Skeletal muscle cell (primary cell): ENCODE data around the gene TACC2.
A peak's percentile ranks its signal among the peaks of the same experiment; 100 is the strongest.

ENCODE experiments used
- DNase-seq: peaks from one replicate; pipeline ENCODE4 v3.0.0-alpha.2; 2010; ENCODE audit warnings: low read depth
- H3K4me3 ChIP-seq: 2 replicates; pipeline ENCODE4 v1.5.1; 2011; ENCODE audit warnings: low read depth, mild to moderate bottlenecking, control low read depth, low read length, moderate library complexity

The TACC2 gene

GRCh38 chr10:122154545-122155366, 165.8 kb downstream of the TACC2 start:
- peak overlapping the region; percentile 20 for H3K4me3 ChIP-seq
- DNase-seq = peak; percentile 61

- no peak for DNase-seq
- H3K4me3 ChIP-seq = no peak overlapping the region
These were observed 168.5 kb downstream of the TACC2 start for GRCh38 chr10:122157451-122157850.

GRCh38 chr10:122158362-122158761, 169.4 kb downstream of the TACC2 start:
- DNase-seq = no peak
- H3K4me3 ChIP-seq = no peak overlapping the region

GRCh38 chr10:122159141-122159970, 170.4 kb downstream of the TACC2 start:
- DNase-seq = no peak
- H3K4me3 ChIP-seq = no peak overlapping the region

GRCh38 chr10:122161795-122162194, 172.8 kb downstream of the TACC2 start:
- H3K4me3 ChIP-seq = no peak overlapping the region
- no peak for DNase-seq

- peak overlapping the region; percentile 52 for H3K4me3 ChIP-seq
- DNase-seq = no peak
These were observed 173.8 kb downstream of the TACC2 start for GRCh38 chr10:122162671-122163173.

GRCh38 chr10:122163174-122164022, 174.4 kb downstream of the TACC2 start:
- peak overlapping the region; percentile 52 for H3K4me3 ChIP-seq
- no peak for DNase-seq

GRCh38 chr10:122164023-122164601, 175.1 kb downstream of the TACC2 start:
- no peak for DNase-seq
- H3K4me3 ChIP-seq = peak overlapping the region; percentile 52

- DNase-seq = no peak
- H3K4me3 ChIP-seq = no peak overlapping the region
These were observed 176.0 kb downstream of the TACC2 start for GRCh38 chr10:122164815-122165483.

GRCh38 chr10:122165484-122166276, 176.7 kb downstream of the TACC2 start:
- no peak for DNase-seq
- H3K4me3 ChIP-seq = no peak overlapping the region

GRCh38 chr10:122168101-122168500, 179.1 kb downstream of the TACC2 start:
- no peak for DNase-seq

GRCh38 chr10:122168598-122169394, 179.8 kb downstream of the TACC2 start:
- no peak for DNase-seq
- no peak overlapping the region for H3K4me3 ChIP-seq

More at GRCh38 chr10:122168101-122168500, 179.1 kb downstream of the TACC2 start:
- no peak overlapping the region for H3K4me3 ChIP-seq

- no peak overlapping the region for H3K4me3 ChIP-seq
- DNase-seq = no peak
These were observed 181.8 kb downstream of the TACC2 start for GRCh38 chr10:122170802-122171201.

GRCh38 chr10:122171302-122172075, 182.5 kb downstream of the TACC2 start:
- no peak overlapping the region for H3K4me3 ChIP-seq
- DNase-seq = no peak

GRCh38 chr10:122172361-122173008, 183.5 kb downstream of the TACC2 start:
- H3K4me3 ChIP-seq = no peak overlapping the region
- no peak for DNase-seq

- H3K4me3 ChIP-seq = no peak overlapping the region
- DNase-seq = no peak
These were observed 184.4 kb downstream of the TACC2 start for GRCh38 chr10:122173337-122173736.
